Smooth muscle cell (in vitro differentiated cells): Measurements from ENCODE around the gene RPL35A. TPM values are rescaled to one million over a fixed set of nuclear protein-coding genes. Genes with fewer than 3 reads are reported as not detected.

ENCODE experiments used
- DNase-seq: peaks from one replicate; lab custom pipeline; 2025; ENCODE audit not compliant: unreplicated experiment; lab: John Stamatoyannopoulos, UW
- H2AFZ ChIP-seq: fragments of 200-600 bp; sonication (generic); 2 replicates; pipeline ENCODE4 v1.6.0; 2016; ENCODE audit warnings: antibody characterized with exemption, low read depth, mild to moderate bottlenecking
- H3F3A ChIP-seq: fragments of 200-600 bp; sonication (generic); 2 replicates; pipeline ENCODE4 v1.6.0; 2017; ENCODE audit warnings: antibody characterized with exemption, low read depth
- H3K27ac ChIP-seq: fragments of 200-600 bp; sonication (generic); 2 replicates; pipeline ENCODE4 v1.5.1; 2016; ENCODE audit warnings: low read depth, mild to moderate bottlenecking
- H3K27me3 ChIP-seq: fragments of 200-600 bp; sonication (generic); 2 replicates; pipeline ENCODE4 v1.6.1; 2016; ENCODE audit warnings: low read depth, mild to moderate bottlenecking
- H3K36me3 ChIP-seq: fragments of 200-600 bp; sonication (generic); 2 replicates; pipeline ENCODE4 v1.5.1; 2016; ENCODE audit warnings: low read depth
- H3K4me1 ChIP-seq: fragments of 200-600 bp; sonication (generic); 2 replicates; pipeline ENCODE4 v1.5.1; 2016; ENCODE audit warnings: low read depth
- H3K4me2 ChIP-seq: fragments of 200-600 bp; sonication (generic); 2 replicates; pipeline ENCODE4 v1.6.0; 2016; ENCODE audit warnings: mild to moderate bottlenecking
- H3K4me3 ChIP-seq: fragments of 200-600 bp; sonication (generic); 2 replicates; pipeline ENCODE4 v1.5.1; 2016; ENCODE audit warnings: mild to moderate bottlenecking
- H3K79me2 ChIP-seq: fragments of 200-600 bp; sonication (generic); 2 replicates; pipeline ENCODE4 v1.6.0; 2016; ENCODE audit warnings: low read depth, mild to moderate bottlenecking
- H3K9ac ChIP-seq: fragments of 200-600 bp; sonication (generic); 2 replicates; pipeline ENCODE4 v1.6.0; 2016; ENCODE audit warnings: low read depth
- H3K9me3 ChIP-seq: fragments of 200-600 bp; sonication (generic); replicated peaks from 2 replicates; pipeline ENCODE4 v1.5.1; 2016; ENCODE audit warnings: low read depth
- H4K20me1 ChIP-seq: fragments of 200-600 bp; sonication (generic); 2 replicates; pipeline ENCODE4 v1.6.0; 2016; ENCODE audit warnings: low read depth
- CTCF ChIP-seq: fragments of 200-600 bp; sonication (generic); IDR thresholded peaks from 2 replicates; pipeline ENCODE4 v1.5.1; 2017; ENCODE audit warnings: borderline replicate concordance, mild to moderate bottlenecking, antibody characterized with exemption; ENCODE audit not compliant: insufficient read depth, poor library complexity, severe bottlenecking
- WGBS: methylation state at CpG from one replicate; pipeline ENCODE4 v1.1.7; 2016; ENCODE audit warnings: low lambda C conversion rate; 5-methylcytosine and 5-hydroxymethylcytosine counted together
- polyA plus RNA-seq: library from polyadenylated mRNA; unstranded; fragments of >200 nt; fragmentation: Nextera tagmentation; extraction: Ambion mirVana; gene quantifications from 2 replicates; pipeline ENCODE4 v1.2.1, GENCODE V29; 2016
- small RNA-seq: library from RNA; depleted of rRNA; stranded (forward); fragments of <200 nt; gene quantifications from one replicate; pipeline ENCODE3, GENCODE V24; 2014
- total RNA-seq: library from RNA; depleted of rRNA; stranded (reverse); fragments of >200 nt; gene quantifications from 2 replicates; pipeline ENCODE4 v1.2.3, GENCODE V29; 2014

The RPL35A gene
- total and polyA plus RNA-seq, 2 experiments from 2014 or later = 778 to 1,156 TPM

- WGBS = 89% methylated on average over 5 of the region's 5 CpGs
- Histone ChIP-seq H3K27ac (no peak overlapping the region), H3K4me2 (no peak overlapping the region), H3K4me1 (no peaks in the 10 kb centered on the region), H3K27me3 (no peaks in the 10 kb centered on the region), H3K79me2 (no peaks in the 10 kb centered on the region), H3K9me3 (no peaks in the 10 kb centered on the region), H3F3A (no peaks in the 10 kb centered on the region), H3K9ac (no peak overlapping the region), H3K4me3 (no peak overlapping the region), H3K36me3 (no peaks in the 10 kb centered on the region), H2AFZ (no peak overlapping the region), H4K20me1 (no peaks in the 10 kb centered on the region)
- DNase-seq = no peak
- TF ChIP-seq CTCF = no peak
Measured at GRCh38 chr3:197996855-197997254, 46.9 kb downstream of the RPL35A start.

- Histone ChIP-seq H3K9me3 (no peaks in the 10 kb centered on the region), H3K36me3 (no peaks in the 10 kb centered on the region), H3K27me3 (no peaks in the 10 kb centered on the region), H2AFZ (no peak overlapping the region), H3K4me3 (no peak overlapping the region), H3K79me2 (no peaks in the 10 kb centered on the region), H3K4me1 (no peaks in the 10 kb centered on the region), H3K4me2 (no peak overlapping the region), H3K9ac (no peak overlapping the region), H3K27ac (no peak overlapping the region), H3F3A (no peaks in the 10 kb centered on the region), H4K20me1 (no peaks in the 10 kb centered on the region)
- WGBS = 99% methylated on average over 3 of the region's 3 CpGs
- TF ChIP-seq CTCF = no peak
- no peak for DNase-seq
Measured at GRCh38 chr3:197997936-197998335, 47.9 kb downstream of the RPL35A start.

Small RNA genes lying within 50 kb of the gene (small RNA-seq; reads per million reads assigned to genes)
- not detected for gene RNU6-621P

Other genes with a start within 250 kb of the RPL35A start
- 6.0 and 7.5 TPM in 2 replicates for gene RUBCN, start 213.3 kb upstream of the RPL35A start, total RNA-seq
- gene RUBCN, start 213.3 kb upstream of the RPL35A start, polyA plus RNA-seq = 8.3 and 10.5 TPM in 2 replicates
- gene FYTTD1, start 200.3 kb upstream of the RPL35A start, total RNA-seq = 32.7 and 78.1 TPM in 2 replicates
- gene FYTTD1, start 200.3 kb upstream of the RPL35A start, polyA plus RNA-seq = 33.2 and 40.7 TPM in 2 replicates
- 31.7 and 49.2 TPM in 2 replicates for gene LRCH3, start 158.9 kb upstream of the RPL35A start, total RNA-seq
- 14.5 and 15.6 TPM in 2 replicates for gene LRCH3, start 158.9 kb upstream of the RPL35A start, polyA plus RNA-seq
- 5.0 and 7.8 TPM in 2 replicates for gene LMLN, start 10.0 kb downstream of the RPL35A start, total RNA-seq
- 2.1 and 3.7 TPM in 2 replicates for gene LMLN, start 10.0 kb downstream of the RPL35A start, polyA plus RNA-seq